Calu3 (cell line): ENCODE results near the gene DEGS2. TPM values are rescaled to one million over a fixed set of nuclear protein-coding genes. Genes with fewer than 3 reads are reported as not detected.

Source experiments
- BruUV-seq: library from RNA; stranded (reverse); fragments of 400-500 nt; replicated peaks from 2 replicates; lab custom pipeline; 2021; lab: Mats Ljungman, UMichigan
- CTCF ChIA-PET: fragments of 300-600 bp; sonication (Branson Sonifier 250); formaldehyde crosslinking; loops from one replicate; lab custom pipeline; 2022; ENCODE audit warnings: antibody characterized with exemption; lab: Charles Lee
- DNase-seq: peaks from one replicate; pipeline ENCODE4 v3.0.0; 2022
- H3K27ac Mint-ChIP-seq: one replicate; pipeline ENCODE4 v1.8.0; 2022; ENCODE audit warnings: mixed read lengths; ENCODE audit not compliant: unreplicated experiment
- H3K27me3 Mint-ChIP-seq: one replicate; pipeline ENCODE4 v1.8.0; 2022; ENCODE audit warnings: mixed read lengths; ENCODE audit not compliant: unreplicated experiment
- H3K36me3 Mint-ChIP-seq: one replicate; pipeline ENCODE4 v1.8.0; 2022; ENCODE audit warnings: mild to moderate bottlenecking, moderate library complexity, mixed read lengths; ENCODE audit not compliant: insufficient read depth, unreplicated experiment
- H3K4me1 Mint-ChIP-seq: one replicate; pipeline ENCODE4 v1.8.0; 2022; ENCODE audit warnings: mild to moderate bottlenecking, low read depth, mixed read lengths; ENCODE audit not compliant: unreplicated experiment
- H3K4me3 Mint-ChIP-seq: one replicate; pipeline ENCODE4 v1.8.0; 2022; ENCODE audit warnings: mild to moderate bottlenecking, low read depth, moderate library complexity, mixed read lengths; ENCODE audit not compliant: unreplicated experiment
- H3K9me3 Mint-ChIP-seq: one replicate; pipeline ENCODE4 v1.8.0; 2022; ENCODE audit warnings: low read depth, mixed read lengths; ENCODE audit not compliant: unreplicated experiment
- CTCF ChIP-seq: fragments of 200-600 bp; IDR thresholded peaks from one replicate; pipeline ENCODE4 v1.8.0; 2022; ENCODE audit warnings: antibody characterized with exemption; ENCODE audit not compliant: unreplicated experiment
- intact Hi-C: fragments of 100-400 bp; cut with micrococcal nuclease; formaldehyde crosslinking; loops from one replicate; pipeline ENCODE4 v1.10.0; 2022; ENCODE audit not compliant: unreplicated experiment
- total RNA-seq: library from RNA; stranded (reverse); gene quantifications from 2 replicates; pipeline ENCODE4 v1.2.3, GENCODE V29; 2022

DEGS2 gene
- total RNA-seq, 1 experiment from 2014 or later, result 2.5 TPM

GRCh38 chr14:100126401-100126800 is 33.0 kb downstream of the DEGS2 start:
- Mint-ChIP-seq H3K9me3 (no peaks in the 10 kb centered on the region), H3K27me3 (no peaks in the 10 kb centered on the region), H3K4me3 (no peak overlapping the region), H3K36me3 (no peaks in the 10 kb centered on the region), H3K4me1 (peaks cover 11% of the 10 kb centered on the region), H3K27ac (no peak overlapping the region)
- BruUV-seq, result no TSS peak
- DNase-seq, result no peak
- TF ChIP-seq CTCF, result no peak
- intact Hi-C loops, result no loop called here
- CTCF ChIA-PET, result no interaction called here

DNA sequence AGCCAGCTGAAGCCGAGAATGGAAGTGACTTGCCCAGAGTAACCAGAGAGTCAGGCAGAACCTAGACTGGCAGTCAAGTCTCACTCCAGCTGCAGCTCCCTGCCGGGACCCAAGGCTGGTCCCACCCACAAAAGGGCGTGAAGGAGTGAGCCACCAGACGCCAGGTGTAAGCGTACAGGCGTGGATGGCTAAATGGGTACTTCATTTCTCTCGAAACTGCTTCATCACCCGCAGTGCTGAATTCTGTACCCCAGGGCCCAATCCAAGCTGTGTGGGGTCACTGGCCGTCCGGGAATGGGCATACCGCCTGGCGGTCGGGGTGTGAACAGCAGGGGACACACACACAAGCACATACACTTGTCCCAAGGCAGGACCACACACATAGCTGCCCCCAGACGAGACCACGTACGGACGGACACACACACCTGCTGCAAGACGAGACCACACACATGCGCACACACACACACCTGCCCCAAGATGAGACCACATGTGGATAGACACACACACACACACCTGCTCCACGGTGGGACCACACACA is 34.8 kb downstream of the DEGS2 start:
- no TSS peak for BruUV-seq
- H3K27ac Mint-ChIP-seq, result no peak overlapping the region
- no peak overlapping the region for H3K4me3 Mint-ChIP-seq
- intact Hi-C loops, result no loop called here
- H3K27me3 Mint-ChIP-seq, result no peaks in the 10 kb centered on the region
- DNase-seq, result no peak
- TF ChIP-seq CTCF, result no peak
- no peaks in the 10 kb centered on the region for H3K4me1 Mint-ChIP-seq
- CTCF ChIA-PET, result no interaction called here
- no peaks in the 10 kb centered on the region for H3K36me3 Mint-ChIP-seq
- H3K9me3 Mint-ChIP-seq, result no peaks in the 10 kb centered on the region

DNA sequence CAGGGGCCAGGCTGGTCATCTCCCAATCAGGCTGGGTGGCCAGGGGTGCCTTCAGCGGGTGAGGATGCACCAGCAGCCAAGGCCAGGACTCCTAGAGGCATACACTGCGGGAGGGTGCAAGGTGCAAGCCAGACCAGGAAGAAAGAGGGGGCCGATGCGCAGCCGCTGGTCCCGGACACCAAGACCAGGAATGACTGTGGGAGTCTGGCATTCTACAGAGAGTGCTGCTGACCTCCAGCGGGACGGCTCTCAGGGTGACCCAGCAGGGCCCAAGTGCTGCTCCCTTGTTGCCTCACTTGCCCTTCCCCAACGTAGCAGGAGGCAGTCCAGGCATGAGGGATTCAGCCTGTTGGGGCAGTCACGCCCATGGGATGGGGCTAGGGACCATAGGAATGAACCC is 35.8 kb downstream of the DEGS2 start:
- BruUV-seq, result no TSS peak
- DNase-seq, result no peak
- intact Hi-C loops, result no loop called here
- no peaks in the 10 kb centered on the region for H3K36me3 Mint-ChIP-seq
- no peaks in the 10 kb centered on the region for H3K9me3 Mint-ChIP-seq
- no peaks in the 10 kb centered on the region for H3K4me1 Mint-ChIP-seq
- H3K27ac Mint-ChIP-seq, result no peak overlapping the region
- CTCF ChIA-PET, result no interaction called here
- H3K27me3 Mint-ChIP-seq, result no peaks in the 10 kb centered on the region
- TF ChIP-seq CTCF, result no peak
- no peak overlapping the region for H3K4me3 Mint-ChIP-seq

DNA sequence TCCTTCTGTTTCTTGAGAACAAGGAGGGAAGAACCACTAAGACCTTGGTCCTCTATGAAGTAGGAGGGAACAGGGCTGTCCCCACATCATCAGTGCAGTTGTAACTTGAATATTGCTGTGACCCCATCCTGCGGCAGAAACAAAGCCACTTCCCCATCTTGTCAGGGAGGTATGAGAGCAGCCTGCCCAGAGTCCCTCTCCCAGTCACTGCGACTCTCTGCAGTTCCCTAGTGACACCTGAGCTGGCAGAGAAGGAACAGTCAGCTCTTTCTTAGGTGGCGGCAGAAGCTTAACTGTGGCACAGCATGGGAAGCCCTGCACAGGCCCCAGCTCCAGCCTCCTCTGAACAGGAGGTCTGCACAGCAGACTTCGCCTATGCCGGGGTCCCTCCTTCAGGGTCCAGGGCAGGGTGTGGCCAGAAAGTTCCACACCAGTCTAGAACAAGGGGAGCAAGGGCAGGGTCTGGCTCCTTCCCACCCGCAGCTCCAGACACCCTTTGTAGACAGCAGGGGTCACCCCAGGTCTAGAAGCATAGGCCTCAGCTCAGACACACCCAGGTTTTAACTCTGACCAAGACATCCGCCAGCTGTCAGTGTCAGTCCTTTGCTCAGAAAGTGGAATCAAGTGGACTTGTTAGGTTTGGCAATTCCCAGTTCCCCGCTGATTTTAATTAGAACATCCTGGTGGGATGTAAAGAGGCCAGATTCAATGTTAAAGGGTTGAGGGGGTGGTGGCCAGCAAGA is 36.8 kb downstream of the DEGS2 start:
- Mint-ChIP-seq H3K4me1 (no peaks in the 10 kb centered on the region), H3K9me3 (no peaks in the 10 kb centered on the region), H3K27ac (no peak overlapping the region), H3K4me3 (no peak overlapping the region), H3K36me3 (no peaks in the 10 kb centered on the region), H3K27me3 (no peaks in the 10 kb centered on the region)
- CTCF ChIA-PET, result interaction anchor here (0.6 to 1.3 kb wide), 5 partner anchors 15 to 70 kb away, joined by 3 to 5 read pairs (median 3); no protein-coding TSS in a partner anchor
- TF ChIP-seq CTCF, result no peak
- no TSS peak for BruUV-seq
- intact Hi-C loops, result no loop called here
- DNase-seq, result no peak
